Vagina (tissue), 2 donors: ENCODE measurements around the gene WIZ. TPM values are rescaled to one million over a fixed set of nuclear protein-coding genes. Genes with fewer than 3 reads are reported as not detected.

Experiments used
- DNase-seq, 2 donors: peaks; one replicate each; pipeline ENCODE4 v3.0.0-alpha.2; 2017; ENCODE audit errors: extremely low spot score in 2 of 2
- H3K27ac ChIP-seq: fragments of 200-600 bp; sonication (generic); one replicate; pipeline ENCODE4 v1.5.1; 2019
- H3K27me3 ChIP-seq: fragments of 200-600 bp; sonication (generic); one replicate; pipeline ENCODE4 v1.5.1; 2019
- H3K36me3 ChIP-seq, 2 donors: fragments of 200-600 bp; sonication (generic); one replicate each; pipeline ENCODE4 v1.5.1; 2017 to 2019
- H3K4me1 ChIP-seq: fragments of 200-600 bp; sonication (generic); one replicate; pipeline ENCODE4 v1.5.1; 2019
- H3K4me3 ChIP-seq, 2 donors: fragments of 200-600 bp; sonication (generic); 1 replicate in 1 of 2; 2 replicates in 1 of 2; pipeline ENCODE4 v1.5.1; 2016 to 2019
- H3K9me3 ChIP-seq: fragments of 200-600 bp; sonication (generic); one replicate; pipeline ENCODE4 v1.5.1; 2019
- CTCF ChIP-seq, 3 experiments: fragments of 450-650 bp in 2 of 3; fragments of 200-600 bp in 1 of 3; sonication (generic) in 1 of 3; IDR thresholded peaks; one replicate each; pipeline ENCODE4 v1.5.1; 2017 to 2019; ENCODE audit warnings: antibody characterized with exemption in 3 of 3, mild to moderate bottlenecking in 2 of 3, moderate library complexity in 2 of 3
- POLR2A ChIP-seq, 2 donors: fragments of 450-650 bp; IDR thresholded peaks; one replicate each; pipeline ENCODE4 v1.6.1; 2017; ENCODE audit warnings: antibody characterized with exemption in 2 of 2, mild to moderate bottlenecking in 2 of 2, moderate library complexity in 2 of 2
- POLR2AphosphoS5 ChIP-seq, 2 donors: sonication (generic); formaldehyde crosslinking; IDR thresholded peaks; one replicate each; pipeline ENCODE4 v1.9.0; 2017; ENCODE audit warnings: antibody characterized with exemption in 2 of 2, mild to moderate bottlenecking in 2 of 2, low read depth in 1 of 2; ENCODE audit not compliant: insufficient read depth in 1 of 2
- intact Hi-C: fragments of 100-400 bp; cut with DNase I; formaldehyde crosslinking; loops from one replicate; pipeline ENCODE4 v1.15.1; 2023
- total RNA-seq: library from RNA; depleted of rRNA; stranded (reverse); fragments of >200 nt; gene quantifications from one replicate; pipeline ENCODE4 v1.2.3, GENCODE V29; 2016

Gene WIZ
- total RNA-seq, 1 donor from 2014 or later = 44.4 TPM

- intact Hi-C loops = loop anchor here (5.0 to 10.0 kb wide), 2 partner anchors 63 to 175 kb away; partner anchors contain the start of gene AKAP8
- TF ChIP-seq POLR2A (IDR thresholded peaks at IDR 0.05) (no peak), POLR2AphosphoS5 (IDR thresholded peaks at IDR 0.05; ENCODE audit: insufficient read depth in 1 of 2, low read depth in 1 of 2) (no peak), CTCF (IDR thresholded peaks at IDR 0.05) (no peak)
- Histone ChIP-seq H3K9me3 (no peaks in the 10 kb centered on the region), H3K4me1 (peaks cover 18% of the 10 kb centered on the region), H3K36me3 (no peaks in the 10 kb centered on the region), H3K27ac (no peak overlapping the region), H3K27me3 (no peaks in the 10 kb centered on the region), H3K4me3 (no peak overlapping the region)
- no peak for DNase-seq
These were observed 9.7 kb downstream of the WIZ start for GRCh38 chr19:15439821-15440641.

GRCh38 chr19:15439078-15439799, 10.5 kb downstream of the WIZ start:
- Histone ChIP-seq H3K36me3 (no peaks in the 10 kb centered on the region), H3K4me1 (peaks cover 18% of the 10 kb centered on the region), H3K27me3 (no peaks in the 10 kb centered on the region), H3K27ac (no peak overlapping the region), H3K9me3 (no peaks in the 10 kb centered on the region), H3K4me3 (no peak overlapping the region)
- TF ChIP-seq POLR2A (IDR thresholded peaks at IDR 0.05) (no peak), POLR2AphosphoS5 (IDR thresholded peaks at IDR 0.05; ENCODE audit: insufficient read depth in 1 of 2, low read depth in 1 of 2) (no peak), CTCF (IDR thresholded peaks at IDR 0.05) (no peak)
- intact Hi-C loops = loop anchor here (5.0 to 10.0 kb wide), 2 partner anchors 62 to 174 kb away; partner anchors contain the start of gene AKAP8
- no peak for DNase-seq

- intact Hi-C loops = loop anchor here (5.0 to 10.0 kb wide), 2 partner anchors 61 to 174 kb away; partner anchors contain the start of gene AKAP8
- no peaks in the 10 kb centered on the region for H3K9me3 ChIP-seq
- DNase-seq = no peak
- H3K27ac ChIP-seq = peak overlapping the region; percentile 68
- TF ChIP-seq CTCF (IDR thresholded peaks at IDR 0.05) (no peak), POLR2A (IDR thresholded peaks at IDR 0.05) (no peak), POLR2AphosphoS5 (IDR thresholded peaks at IDR 0.05; ENCODE audit: insufficient read depth in 1 of 2, low read depth in 1 of 2) (no peak)
- H3K4me3 ChIP-seq = no peak overlapping the region
- H3K36me3 ChIP-seq = no peaks in the 10 kb centered on the region
- no peaks in the 10 kb centered on the region for H3K27me3 ChIP-seq
- peaks cover 20% of the 10 kb centered on the region for H3K4me1 ChIP-seq
These were observed 11.2 kb downstream of the WIZ start for GRCh38 chr19:15438577-15438976.

GRCh38 chr19:15438124-15438496, 11.6 kb downstream of the WIZ start:
- Histone ChIP-seq H3K9me3 (no peaks in the 10 kb centered on the region), H3K36me3 (no peaks in the 10 kb centered on the region), H3K4me3 (no peak overlapping the region), H3K27ac (peak overlapping the region; percentile 68), H3K4me1 (peaks cover 25% of the 10 kb centered on the region), H3K27me3 (no peaks in the 10 kb centered on the region)
- TF ChIP-seq CTCF (IDR thresholded peaks at IDR 0.05) (no peak), POLR2AphosphoS5 (IDR thresholded peaks at IDR 0.05; ENCODE audit: insufficient read depth in 1 of 2, low read depth in 1 of 2) (no peak), POLR2A (IDR thresholded peaks at IDR 0.05) (no peak)
- DNase-seq = no peak
- intact Hi-C loops = loop anchor here (5.0 to 10.0 kb wide), 2 partner anchors 61 to 173 kb away; partner anchors contain the start of gene AKAP8
